GM18498 (cell line): ENCODE data around the gene GAL3ST2.
"Not testable (repeated sequence)": the region's sequence is repeated elsewhere in the genome, so short reads cannot be mapped to it uniquely, and the experiment has no call there.

ENCODE experiments used
- ATAC-seq: cut with Tn5 transposase; IDR thresholded peaks from one replicate; pipeline ENCODE4 v1.9.1; 2021; ENCODE audit warnings: mild to moderate bottlenecking, moderate library complexity; ENCODE audit not compliant: unreplicated experiment

Gene GAL3ST2

GRCh38 chr2:241817821-241818215 is 41.2 kb downstream of the GAL3ST2 start:
- ATAC-seq: not testable (repeated sequence)

GRCh38 chr2:241818229-241818942 is 41.8 kb downstream of the GAL3ST2 start:
- no peak for ATAC-seq

- no peak for ATAC-seq
Measured at GRCh38 chr2:241818943-241819270, 42.3 kb downstream of the GAL3ST2 start.

- ATAC-seq: not testable (repeated sequence)
Measured at GRCh38 chr2:241819947-241820624, 43.5 kb downstream of the GAL3ST2 start.

GRCh38 chr2:241820625-241821384 is 44.2 kb downstream of the GAL3ST2 start:
- no peak for ATAC-seq

- no peak for ATAC-seq
Measured at GRCh38 chr2:241821460-241822263, 45.0 kb downstream of the GAL3ST2 start.

GRCh38 chr2:241822264-241822623 is 45.6 kb downstream of the GAL3ST2 start:
- no peak for ATAC-seq

GRCh38 chr2:241823531-241824437 is 47.2 kb downstream of the GAL3ST2 start:
- ATAC-seq: not testable (repeated sequence)

GRCh38 chr2:241827394-241827793 is 50.8 kb downstream of the GAL3ST2 start:
- no peak for ATAC-seq

- no peak for ATAC-seq
Measured at GRCh38 chr2:241833101-241833663, 56.6 kb downstream of the GAL3ST2 start.

GRCh38 chr2:241833756-241834526 is 57.3 kb downstream of the GAL3ST2 start:
- not testable (repeated sequence) for ATAC-seq

GRCh38 chr2:241834527-241835210 is 58.0 kb downstream of the GAL3ST2 start:
- no peak for ATAC-seq

GRCh38 chr2:241835611-241836010 is 59.0 kb downstream of the GAL3ST2 start:
- no peak for ATAC-seq

- ATAC-seq: no peak
Measured at GRCh38 chr2:241836292-241836691, 59.7 kb downstream of the GAL3ST2 start.

- ATAC-seq: no peak
Measured at GRCh38 chr2:241837197-241837965, 60.8 kb downstream of the GAL3ST2 start.

- ATAC-seq: no peak
Measured at GRCh38 chr2:241841181-241842066, 64.8 kb downstream of the GAL3ST2 start.

- no peak for ATAC-seq
Measured at GRCh38 chr2:241842067-241842415, 65.4 kb downstream of the GAL3ST2 start.
